IMR-90 (cell line): ENCODE data around the gene B2M. TPM values are rescaled to one million over a fixed set of nuclear protein-coding genes. Genes with fewer than 3 reads are reported as not detected.
"Not testable (repeated sequence)": the region's sequence is repeated elsewhere in the genome, so short reads cannot be mapped to it uniquely, and the experiment has no call there.

Experiments
- ATAC-seq: fragments of 200-7000 bp; cut with Tn5 transposase; 2 replicates; pipeline ENCODE4 v1.9.1; 2020; ENCODE audit warnings: low read depth, mild to moderate bottlenecking, moderate library complexity
- BruUV-seq: library from RNA; stranded (reverse); fragments of 400-500 nt; replicated peaks from 2 replicates; lab custom pipeline; 2021; lab: Mats Ljungman, UMichigan
- CTCF ChIA-PET: fragments of 300-600 bp; formaldehyde crosslinking; extraction: SDS; loops from one replicate; lab custom pipeline; 2021; ENCODE audit warnings: antibody characterized with exemption; lab: Yijun Ruan, JAX
- POLR2A ChIA-PET: fragments of 300-600 bp; sonication (Branson Sonifier 250); formaldehyde crosslinking; loops from one replicate; lab custom pipeline; 2022; ENCODE audit warnings: antibody characterized with exemption; ENCODE audit not compliant: unreplicated experiment; lab: Charles Lee
- DNase-seq: peaks from one replicate; pipeline ENCODE4 v3.0.0; 2013
- H2AFZ ChIP-seq: replicated peaks from 2 replicates; pipeline ENCODE3; 2013; ENCODE audit warnings: low read length, mild to moderate bottlenecking; ENCODE audit not compliant: poor library complexity
- H2AK5ac ChIP-seq: 2 replicates; pipeline ENCODE4 v1.6.1; 2013; ENCODE audit warnings: low read depth, low read length, inconsistent platforms
- H2AK9ac ChIP-seq: replicated peaks from 2 replicates; pipeline ENCODE3; 2013; ENCODE audit warnings: mild to moderate bottlenecking, low read depth, low read length, moderate library complexity; ENCODE audit not compliant: poor library complexity
- H2BK120ac ChIP-seq: 2 replicates; pipeline ENCODE4 v1.6.1; 2013; ENCODE audit warnings: low read depth, low read length, inconsistent platforms
- H2BK15ac ChIP-seq: 3 replicates; pipeline ENCODE4 v1.6.1; 2013; ENCODE audit warnings: low read depth, low read length, inconsistent platforms
- H2BK20ac ChIP-seq: 2 replicates; pipeline ENCODE4 v1.6.1; 2013; ENCODE audit warnings: low read depth, mild to moderate bottlenecking, inconsistent platforms, low read length, moderate library complexity
- H2BK5ac ChIP-seq: 2 replicates; pipeline ENCODE4 v1.6.1; 2013; ENCODE audit warnings: mild to moderate bottlenecking, low read depth, low read length, inconsistent platforms; ENCODE audit not compliant: poor library complexity, severe bottlenecking
- H3K14ac ChIP-seq: replicated peaks from 2 replicates; pipeline ENCODE4 v1.6.1; 2013; ENCODE audit warnings: low read depth, low read length, inconsistent platforms
- H3K18ac ChIP-seq: 2 replicates; pipeline ENCODE4 v1.6.1; 2013; ENCODE audit warnings: low read depth, low read length, control low read depth
- H3K23ac ChIP-seq: 2 replicates; pipeline ENCODE4 v1.6.1; 2013; ENCODE audit warnings: low read depth, low read length, inconsistent platforms
- H3K27ac ChIP-seq: 2 replicates; pipeline ENCODE4 v1.5.1; 2013; ENCODE audit warnings: mild to moderate bottlenecking, control low read depth, low read length; ENCODE audit not compliant: insufficient read depth
- H3K27me3 ChIP-seq: 2 replicates; pipeline ENCODE4 v1.6.1; 2013; ENCODE audit warnings: low read length; ENCODE audit not compliant: control insufficient read depth, insufficient read depth
- H3K36me3 ChIP-seq: 2 replicates; pipeline ENCODE4 v1.6.1; 2013; ENCODE audit warnings: low read length, mixed read lengths; ENCODE audit not compliant: control insufficient read depth, insufficient read depth
- H3K4ac ChIP-seq: 2 replicates; pipeline ENCODE4 v1.6.1; 2013; ENCODE audit warnings: low read depth, low read length, inconsistent platforms
- H3K4me1 ChIP-seq: 2 replicates; pipeline ENCODE4 v1.6.1; 2013; ENCODE audit warnings: low read length, mixed read lengths; ENCODE audit not compliant: control insufficient read depth, insufficient read depth
- H3K4me2 ChIP-seq: 2 replicates; pipeline ENCODE4 v1.6.1; 2013; ENCODE audit warnings: low read depth, mild to moderate bottlenecking, control low read depth, low read length, moderate library complexity
- H3K4me3 ChIP-seq: 2 replicates; pipeline ENCODE4 v1.5.1; 2013; ENCODE audit warnings: low read depth, mild to moderate bottlenecking, control low read depth, low read length, moderate library complexity; ENCODE audit not compliant: insufficient read depth
- H3K56ac ChIP-seq: 2 replicates; pipeline ENCODE4 v1.6.1; 2013; ENCODE audit warnings: low read length, inconsistent platforms; ENCODE audit not compliant: insufficient read depth; ENCODE audit errors: extremely low read depth
- H3K79me1 ChIP-seq, 2 experiments: 2 replicates each; pipeline ENCODE4 v1.6.1; 2013; ENCODE audit warnings: low read length in 2 of 2, inconsistent platforms in 1 of 2, low read depth in 1 of 2
- H3K9ac ChIP-seq: 2 replicates; pipeline ENCODE4 v1.6.1; 2013; ENCODE audit warnings: low read depth, low read length, control low read depth
- H3K9me1 ChIP-seq: 2 replicates; pipeline ENCODE4 v1.6.1; 2013; ENCODE audit warnings: low read length, inconsistent platforms; ENCODE audit not compliant: insufficient read depth
- H3K9me3 ChIP-seq: 2 replicates; pipeline ENCODE4 v1.6.1; 2013; ENCODE audit warnings: low read length; ENCODE audit not compliant: control insufficient read depth, insufficient read depth
- H4K20me1 ChIP-seq: 2 replicates; pipeline ENCODE4 v1.6.1; 2013; ENCODE audit warnings: low read length, inconsistent platforms; ENCODE audit not compliant: insufficient read depth
- H4K5ac ChIP-seq: 2 replicates; pipeline ENCODE4 v1.6.1; 2013; ENCODE audit warnings: mild to moderate bottlenecking, low read depth, low read length, control low read depth
- H4K8ac ChIP-seq, 2 experiments: 2 replicates each; pipeline ENCODE4 v1.6.1; 2013; ENCODE audit warnings: low read depth in 2 of 2, low read length in 2 of 2, control low read depth in 1 of 2, inconsistent platforms in 1 of 2
- H4K91ac ChIP-seq: 2 replicates; pipeline ENCODE4 v1.6.1; 2013; ENCODE audit warnings: low read depth, low read length, inconsistent platforms; ENCODE audit not compliant: insufficient read depth
- WGBS, 2 experiments: methylation state at CpG; one replicate each; pipeline versions ENCODE4 v1.1.5 to v1.1.7; 2013; ENCODE audit warnings: missing lambda C conversion rate in 2 of 2; ENCODE audit not compliant: insufficient read length in 1 of 2; ENCODE audit errors: extremely low coverage in 2 of 2; 5-methylcytosine and 5-hydroxymethylcytosine counted together
- dilution Hi-C: fragments of 300-500 bp; cut with HindIII; formaldehyde crosslinking; loops from one replicate; pipeline ENCODE4 v1.14.3; 2018; ENCODE audit warnings: low sequenced_read_pairs; ENCODE audit not compliant: unreplicated experiment
- in situ Hi-C: fragments of 300-500 bp; cut with MboI; formaldehyde crosslinking; loops from 3 replicates; pipeline ENCODE4 v1.14.3; 2019; ENCODE audit warnings: low sequenced_read_pairs, inconsistent platforms, mixed read lengths
- intact Hi-C: fragments of 100-400 bp; cut with micrococcal nuclease; formaldehyde crosslinking; loops from 2 replicates; pipeline ENCODE4 v1.10.0; 2022
- polyA plus RNA-seq, 3 experiments: library from polyadenylated mRNA; depleted of rRNA; stranded (reverse); fragments of >200 nt; gene quantifications; 2 replicates each; pipeline ENCODE4 v1.2.3, GENCODE V29; 2012; ENCODE audit warnings: low replicate concordance in 1 of 3
- total RNA-seq: library from RNA; depleted of rRNA; stranded (reverse); fragments of >200 nt; gene quantifications from 2 replicates; pipeline ENCODE4 v1.2.3, GENCODE V29; 2012

The B2M gene
- total and polyA plus RNA-seq, 2 of the 4 experiments (the other 2 are of a cell fraction) = 895 to 3,394 TPM

DNA sequence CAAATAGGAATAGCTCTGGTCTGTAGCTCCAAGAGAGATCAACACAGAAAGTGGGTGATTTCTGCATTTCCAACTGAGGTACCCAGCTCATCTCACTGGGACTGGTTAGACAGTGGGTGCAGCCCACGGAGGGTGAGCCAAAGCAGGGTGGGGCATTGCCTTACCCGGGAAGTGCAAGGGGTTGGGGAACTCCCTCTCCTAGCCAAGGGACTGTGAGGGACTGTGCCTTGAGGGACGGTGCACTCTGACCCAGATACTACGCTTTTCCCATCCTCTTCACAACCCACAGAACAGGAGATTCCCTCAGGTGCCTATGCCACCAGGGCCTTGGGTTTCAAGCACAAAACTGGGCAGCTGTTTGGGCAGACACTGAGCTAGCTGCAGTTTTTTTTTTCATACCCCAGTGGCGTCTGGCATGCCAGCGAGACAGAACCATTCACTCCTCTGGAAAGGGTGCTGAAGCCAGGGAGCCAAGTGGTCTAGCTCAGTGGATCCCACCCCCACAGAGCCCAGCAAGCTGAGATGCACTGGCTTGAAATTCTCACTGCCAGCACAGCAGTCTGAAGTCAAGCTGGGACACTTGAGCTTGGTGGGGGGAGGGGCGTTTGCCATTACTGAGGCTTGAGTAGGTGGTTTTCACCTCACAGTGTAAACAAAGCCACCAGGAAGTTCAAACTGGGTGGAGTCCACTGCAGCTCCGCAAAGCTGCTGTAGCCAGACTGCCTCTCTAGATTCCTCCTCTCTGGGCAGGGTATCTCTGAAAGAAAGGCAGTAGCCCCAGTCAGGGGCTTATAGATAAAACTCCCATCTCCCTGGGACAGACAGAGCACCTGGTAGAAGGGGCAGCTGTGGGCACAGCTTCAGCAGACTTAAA lies 28.3 kb upstream of the B2M start:
- H3K18ac ChIP-seq, H2AK9ac ChIP-seq, ATAC-seq, H2BK20ac ChIP-seq, H3K36me3 ChIP-seq, H3K9me1 ChIP-seq, H3K9me3 ChIP-seq, CTCF ChIA-PET, H3K4me1 ChIP-seq, in situ Hi-C loops, H2AFZ ChIP-seq, dilution Hi-C loops, H3K4ac ChIP-seq, H3K4me2 ChIP-seq, H2BK5ac ChIP-seq, H3K27ac ChIP-seq, H2AK5ac ChIP-seq, H2BK120ac ChIP-seq, H4K5ac ChIP-seq, H3K4me3 ChIP-seq, H3K56ac ChIP-seq, H3K14ac ChIP-seq, H4K91ac ChIP-seq, BruUV-seq, DNase-seq, H3K9ac ChIP-seq, H3K23ac ChIP-seq, H4K8ac ChIP-seq, intact Hi-C loops, POLR2A ChIA-PET, H4K20me1 ChIP-seq, H3K79me1 ChIP-seq, H2BK15ac ChIP-seq: not testable (repeated sequence)
- peaks cover 14% of the 10 kb centered on the region for H3K27me3 ChIP-seq
- 94% methylated on average over 2 of the region's 8 CpGs; no CpG with 5 or more reads in 1 of the 2 experiments for WGBS, 2 experiments

DNA sequence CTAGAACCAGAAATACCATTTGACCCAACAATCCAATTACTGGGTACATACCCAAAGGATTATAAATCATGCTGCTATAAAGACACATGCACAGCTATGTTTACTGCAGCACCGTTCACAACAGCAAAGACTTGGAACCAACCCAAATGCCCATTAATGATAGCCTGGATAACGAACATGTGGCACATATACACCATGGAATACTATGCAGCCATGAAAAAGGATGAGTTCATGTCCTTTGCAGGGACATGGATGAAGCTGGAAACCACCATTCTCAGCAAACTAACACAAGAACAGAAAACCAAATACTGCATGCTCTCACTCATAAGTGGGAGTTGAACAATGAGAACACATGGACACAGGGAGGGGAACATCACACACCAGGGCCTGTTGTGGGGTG lies 22.0 kb upstream of the B2M start:
- H3K4ac ChIP-seq, H2AK5ac ChIP-seq, H3K9me3 ChIP-seq, dilution Hi-C loops, DNase-seq, H3K14ac ChIP-seq, H2BK5ac ChIP-seq, in situ Hi-C loops, H2AK9ac ChIP-seq, H3K79me1 ChIP-seq, H3K36me3 ChIP-seq, H3K4me1 ChIP-seq, H3K23ac ChIP-seq, H3K27ac ChIP-seq, intact Hi-C loops, H4K8ac ChIP-seq, H3K9ac ChIP-seq, H3K4me3 ChIP-seq, CTCF ChIA-PET, H3K18ac ChIP-seq, POLR2A ChIA-PET, ATAC-seq, H3K9me1 ChIP-seq, H4K91ac ChIP-seq, H2BK15ac ChIP-seq, H4K5ac ChIP-seq, H2BK120ac ChIP-seq, H4K20me1 ChIP-seq, H2BK20ac ChIP-seq, H3K27me3 ChIP-seq, H2AFZ ChIP-seq, H3K4me2 ChIP-seq, BruUV-seq, H3K56ac ChIP-seq: not testable (repeated sequence)
- no CpG with 5 or more reads among the region's 2 CpGs for WGBS, 2 experiments
